Measurements from ENCODE around the gene OR52A1. TPM values are rescaled to one million over a fixed set of nuclear protein-coding genes. Genes with fewer than 3 reads are reported as not detected.

The OR52A1 gene
- total RNA-seq, 4 donors from 2014 or later: not detected

- no peak overlapping the region for H3K4me3 ChIP-seq (ENCODE audit: low read depth, poor library complexity, severe bottlenecking)
- DNase-seq (ENCODE audit: low spot score in 2 of 2): no peak
- TF ChIP-seq POLR2A (IDR thresholded peaks at IDR 0.05) (no peak), CTCF (IDR thresholded peaks at IDR 0.05) (no peak)
- intact Hi-C loops (cut with DNase I; ENCODE audit: low total_unique reads): no loop called here
- 59 to 63% methylated on average over 4 of the region's 4 CpGs for WGBS, 2 donors
These were observed 29.5 kb downstream of the OR52A1 start for GRCh38 chr11:5124891-5125620.

GRCh38 chr11:5123802-5124521, 30.6 kb downstream of the OR52A1 start:
- peak in 1 of 2 donors; percentile 30 for DNase-seq (ENCODE audit: low spot score in 2 of 2)
- no peak for TF ChIP-seq CTCF (IDR thresholded peaks at IDR 0.05)
- TF ChIP-seq POLR2A (IDR thresholded peaks at IDR 0.05): no peak
- intact Hi-C loops (cut with DNase I; ENCODE audit: low total_unique reads): no loop called here
- H3K4me3 ChIP-seq (ENCODE audit: low read depth, poor library complexity, severe bottlenecking): no peak overlapping the region
- 5 to 7% methylated on average over 4 of the region's 4 CpGs for WGBS, 2 donors

- DNase-seq (ENCODE audit: low spot score in 2 of 2): no peak
- TF ChIP-seq CTCF (IDR thresholded peaks at IDR 0.05) (no peak), POLR2A (IDR thresholded peaks at IDR 0.05) (no peak)
- WGBS, 2 donors: 79 to 85% methylated on average over 1 of the region's 1 CpG
- H3K4me3 ChIP-seq (ENCODE audit: low read depth, poor library complexity, severe bottlenecking): no peak overlapping the region
- intact Hi-C loops (cut with DNase I; ENCODE audit: low total_unique reads): no loop called here
These were observed 35.7 kb downstream of the OR52A1 start for GRCh38 chr11:5118893-5119292.

- DNase-seq (ENCODE audit: low spot score in 2 of 2): no peak
- intact Hi-C loops (cut with DNase I; ENCODE audit: low total_unique reads): no loop called here
- H3K4me3 ChIP-seq (ENCODE audit: low read depth, poor library complexity, severe bottlenecking): no peak overlapping the region
- no peak for TF ChIP-seq CTCF (IDR thresholded peaks at IDR 0.05)
These were observed 37.0 kb downstream of the OR52A1 start for GRCh38 chr11:5117588-5117987.

GRCh38 chr11:5115339-5115738, 39.2 kb downstream of the OR52A1 start:
- TF ChIP-seq POLR2A (IDR thresholded peaks at IDR 0.05) (no peak), CTCF (IDR thresholded peaks at IDR 0.05) (no peak)
- intact Hi-C loops (cut with DNase I; ENCODE audit: low total_unique reads): no loop called here
- WGBS, 2 donors: 72 to 80% methylated on average over 3 of the region's 3 CpGs
- no peak overlapping the region for H3K4me3 ChIP-seq (ENCODE audit: low read depth, poor library complexity, severe bottlenecking)
- DNase-seq (ENCODE audit: low spot score in 2 of 2): no peak
